Small intestine (tissue), 7 donors: ENCODE results near the gene CDPF1. TPM values are rescaled to one million over a fixed set of nuclear protein-coding genes. Genes with fewer than 3 reads are reported as not detected.
A peak's percentile ranks its signal among the peaks of the same experiment; 100 is the strongest.

Source experiments
- DNase-seq, 2 donors: peaks; one replicate each; pipeline versions ENCODE4 v3.0.0 to v3.0.0-alpha.2; 2013
- FAIRE-seq: peaks from 2 replicates; lab custom pipeline; 2012; peaks lifted over from hg19 to GRCh38; lab: Jason Lieb, UNC
- H3K27ac ChIP-seq, 3 donors: one replicate each; pipeline ENCODE4 v1.5.1; 2013; ENCODE audit warnings: low read length in 2 of 3, mild to moderate bottlenecking in 2 of 3, control low read depth in 1 of 3, inconsistent platforms in 1 of 3, low read depth in 1 of 3, moderate library complexity in 1 of 3
- H3K27me3 ChIP-seq, 3 donors: one replicate each; pipeline ENCODE4 v1.6.1; 2013; ENCODE audit warnings: low read length in 3 of 3, inconsistent platforms in 1 of 3; ENCODE audit not compliant: control insufficient read depth in 3 of 3, insufficient read depth in 3 of 3
- H3K36me3 ChIP-seq, 3 donors: one replicate each; pipeline ENCODE4 v1.6.1; 2013; ENCODE audit warnings: low read length in 3 of 3, inconsistent platforms in 1 of 3, low read depth in 1 of 3, mild to moderate bottlenecking in 1 of 3, moderate library complexity in 1 of 3; ENCODE audit not compliant: control insufficient read depth in 3 of 3, insufficient read depth in 2 of 3
- H3K4me1 ChIP-seq, 3 donors: one replicate each; pipeline ENCODE4 v1.6.1; 2013; ENCODE audit warnings: low read length in 2 of 3, inconsistent platforms in 1 of 3, low read depth in 1 of 3, mild to moderate bottlenecking in 1 of 3, moderate library complexity in 1 of 3; ENCODE audit not compliant: control insufficient read depth in 3 of 3, insufficient read depth in 2 of 3
- H3K4me3 ChIP-seq, 3 donors: one replicate each; pipeline ENCODE4 v1.5.1; 2013; ENCODE audit warnings: low read length in 3 of 3, control low read depth in 1 of 3, inconsistent platforms in 1 of 3, low read depth in 1 of 3, mild to moderate bottlenecking in 1 of 3, moderate library complexity in 1 of 3
- H3K9me3 ChIP-seq, 2 donors: one replicate each; pipeline ENCODE4 v1.6.1; 2013; ENCODE audit warnings: low read depth in 1 of 2, low read length in 1 of 2; ENCODE audit not compliant: control insufficient read depth in 2 of 2, insufficient read depth in 1 of 2
- WGBS, 3 donors: extraction: QIAGEN DNeasy Blood & Tissue Kit; methylation state at CpG; one replicate each; pipeline ENCODE4 v1.1.7; 2013; 5-methylcytosine and 5-hydroxymethylcytosine counted together
- polyA plus RNA-seq, 4 donors: library from polyadenylated mRNA; stranded (reverse) in 3 of 4; unstranded in 1 of 4; fragments of 200-250 nt in 3 of 4; fragments of 120-200 nt in 1 of 4; gene quantifications; one replicate each; pipeline versions ENCODE4 v1.2.1 to v1.2.3, GENCODE V29; 2013
- donor health status: healthy with polysubstance abuse.
- donor health status: control.
- donor health status: control.
- donor health status: Bipolar disorder and iron deficiency.
- donor health status: healthy.

The CDPF1 gene
- polyA plus RNA-seq, 4 donors: 7.4 to 13.2 (median 11.5) TPM

DNA sequence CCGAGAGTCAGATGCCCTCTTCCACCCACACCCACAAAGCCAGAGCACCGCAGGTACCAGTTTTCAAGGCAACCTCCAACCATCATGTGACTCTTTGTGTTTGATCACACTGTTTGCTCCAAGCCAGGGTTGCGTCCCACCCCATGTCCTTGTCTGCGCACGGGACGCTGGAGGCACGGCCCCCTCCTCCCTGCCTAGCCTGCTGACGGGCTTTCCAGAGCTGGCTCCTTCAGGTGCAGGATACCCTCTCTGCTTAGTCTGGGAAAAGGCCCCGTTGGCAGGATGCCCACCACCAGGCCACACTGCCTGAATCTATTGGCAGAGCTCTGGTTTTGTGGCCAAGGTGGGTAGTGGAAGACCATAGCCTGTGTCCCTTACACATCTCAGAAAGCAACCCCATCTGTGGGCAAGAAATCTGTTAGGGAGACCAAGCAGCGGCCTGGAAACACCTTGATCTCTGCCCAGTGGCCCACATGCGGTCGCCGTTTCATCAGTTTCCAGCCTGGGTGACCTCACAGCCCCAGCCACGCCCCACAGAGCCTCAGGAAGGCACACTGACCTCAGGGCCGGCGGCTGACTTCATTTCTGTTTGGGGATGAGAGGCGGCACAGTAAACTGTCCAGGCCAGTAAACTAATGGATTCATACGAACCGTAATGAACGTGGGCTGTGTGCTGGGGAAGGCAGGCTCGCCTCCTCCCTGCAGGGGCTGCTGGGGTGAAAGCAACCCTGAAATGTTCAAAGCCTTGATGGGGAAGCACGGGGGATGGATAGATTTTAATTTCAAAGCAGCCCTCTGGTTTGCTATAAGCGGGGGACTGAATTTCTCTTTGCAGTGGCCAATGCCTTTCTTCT is 25.8 kb downstream of the CDPF1 start:
- DNase-seq: no peak
- H3K4me3 ChIP-seq: no peak overlapping the region
- no peak overlapping the region for H3K27ac ChIP-seq
- H3K9me3 ChIP-seq: no peaks in the 10 kb centered on the region
- no peak for FAIRE-seq
- no peaks in the 10 kb centered on the region for H3K4me1 ChIP-seq
- WGBS, 3 donors: 84 to 92% (median 91%) methylated on average over 23 of the region's 23 CpGs
- H3K36me3 ChIP-seq: peaks cover 0 to 73% (median 16%) of the 10 kb centered on the region in 3 donors
- H3K27me3 ChIP-seq: no peaks in the 10 kb centered on the region

DNA sequence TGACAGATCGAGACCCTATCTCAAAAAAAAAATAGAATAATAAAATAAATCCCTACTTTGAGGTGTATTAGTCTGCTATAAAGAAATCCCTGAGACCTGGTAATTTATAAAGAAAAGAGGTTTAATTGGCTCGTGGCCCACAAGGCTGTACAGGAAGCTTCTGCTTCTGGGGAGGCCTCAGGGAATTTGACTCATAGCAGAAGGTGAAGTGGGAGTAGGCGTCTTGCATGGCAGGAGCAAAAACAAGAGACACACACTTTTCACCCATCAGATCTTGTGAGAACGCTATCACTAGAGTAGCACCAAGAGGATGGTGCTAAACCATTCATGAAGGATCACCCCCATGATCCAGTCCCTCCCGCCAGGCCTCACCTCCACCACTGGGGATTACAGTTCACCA is 29.2 kb downstream of the CDPF1 start:
- no peak overlapping the region for H3K27ac ChIP-seq
- no peaks in the 10 kb centered on the region for H3K9me3 ChIP-seq
- H3K27me3 ChIP-seq: no peaks in the 10 kb centered on the region
- H3K4me3 ChIP-seq: no peak overlapping the region
- no peaks in the 10 kb centered on the region for H3K4me1 ChIP-seq
- WGBS, 3 donors: 87 to 95% (median 94%) methylated on average over 5 of the region's 5 CpGs
- peaks cover 4 to 81% (median 23%) of the 10 kb centered on the region in 3 donors for H3K36me3 ChIP-seq
- DNase-seq (no peak), FAIRE-seq (no peak)

DNA sequence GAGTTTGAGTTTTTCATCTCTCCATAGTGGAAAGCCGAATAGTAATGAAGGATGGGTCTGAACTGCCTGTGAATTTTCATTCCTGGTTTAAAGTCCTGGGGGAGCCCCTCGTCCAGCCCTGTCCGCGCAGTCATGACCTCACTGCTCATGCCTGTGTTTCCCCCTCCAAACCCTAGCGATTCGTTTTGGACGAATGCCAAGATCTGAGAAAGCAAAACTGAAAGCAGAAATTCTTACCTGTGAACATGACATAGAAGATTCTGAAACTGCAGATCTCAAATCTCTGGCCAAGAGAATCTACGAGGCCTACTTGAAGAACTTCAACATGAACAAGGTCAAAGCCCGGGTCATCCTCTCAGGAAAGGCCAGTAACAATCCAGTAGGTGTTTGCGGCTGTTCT is 30.5 kb downstream of the CDPF1 start:
- Histone ChIP-seq H3K4me1 (no peaks in the 10 kb centered on the region), H3K36me3 (peaks cover 4 to 81% (median 29%) of the 10 kb centered on the region in 3 donors), H3K4me3 (no peak overlapping the region), H3K9me3 (no peaks in the 10 kb centered on the region), H3K27ac (peak overlapping the region; percentile 3 to 26 (median 16)), H3K27me3 (no peaks in the 10 kb centered on the region)
- DNase-seq (peak; percentile 58 to 81), FAIRE-seq (no peak)
- 23 to 47% (median 36%) methylated on average over 10 of the region's 10 CpGs for WGBS, 3 donors

DNA sequence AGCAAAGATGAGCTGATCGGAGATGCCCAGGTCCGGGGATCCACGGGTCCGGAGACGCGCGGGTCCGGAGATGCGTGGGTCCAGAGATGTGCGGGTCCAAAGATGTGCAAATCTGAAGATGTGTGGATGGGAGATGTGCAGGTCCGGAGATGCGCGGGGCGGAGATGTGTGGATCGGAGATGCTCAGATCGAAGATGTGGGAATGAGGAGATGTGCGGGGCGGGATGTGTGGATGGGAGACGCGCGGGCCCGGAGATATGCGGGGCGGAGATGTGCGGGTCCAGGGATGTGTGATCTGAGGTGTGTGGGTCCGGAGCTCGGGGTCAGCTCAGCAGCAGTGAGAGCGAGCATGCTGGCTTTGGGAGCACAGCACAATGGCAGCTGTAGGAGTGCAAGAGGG is 35.5 kb downstream of the CDPF1 start:
- peaks cover 0 to 23% of the 10 kb centered on the region in 2 donors for H3K9me3 ChIP-seq
- no peaks in the 10 kb centered on the region for H3K4me1 ChIP-seq
- no peak overlapping the region for H3K4me3 ChIP-seq
- DNase-seq (no peak), FAIRE-seq (no peak)
- WGBS, 3 donors: 96 to 99% (median 99%) methylated on average over 28 of the region's 28 CpGs
- H3K36me3 ChIP-seq: peaks cover 16 to 89% (median 31%) of the 10 kb centered on the region in 3 donors
- no peaks in the 10 kb centered on the region for H3K27me3 ChIP-seq
- H3K27ac ChIP-seq: no peak overlapping the region

DNA sequence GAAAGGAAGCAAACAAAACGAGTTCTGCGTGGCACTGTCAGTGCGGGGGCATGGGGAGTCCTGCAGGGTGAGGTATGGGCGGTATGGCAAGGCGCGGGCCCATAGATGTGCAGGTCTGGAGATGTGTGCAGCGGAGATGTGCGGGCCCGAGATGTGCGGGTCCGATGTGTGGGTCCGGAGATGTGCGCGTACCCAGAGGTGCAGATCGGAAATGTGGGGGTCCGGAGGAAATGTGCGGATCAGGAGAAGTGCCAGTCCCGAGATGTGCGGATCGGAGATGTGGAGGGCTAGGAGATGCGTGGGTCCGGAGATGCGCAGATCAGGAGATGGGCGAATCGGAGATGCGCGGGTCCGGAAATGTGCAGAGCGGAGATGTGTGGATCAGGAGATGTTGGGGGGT is 35.9 kb downstream of the CDPF1 start:
- 97% methylated on average over 29 of the region's 29 CpGs for WGBS, 3 donors
- FAIRE-seq (no peak), DNase-seq (no peak)
- Histone ChIP-seq H3K4me3 (no peak overlapping the region), H3K9me3 (peaks cover 0 to 25% of the 10 kb centered on the region in 2 donors), H3K27me3 (no peaks in the 10 kb centered on the region), H3K27ac (no peak overlapping the region), H3K36me3 (peaks cover 17 to 87% (median 34%) of the 10 kb centered on the region in 3 donors), H3K4me1 (no peaks in the 10 kb centered on the region)

DNA sequence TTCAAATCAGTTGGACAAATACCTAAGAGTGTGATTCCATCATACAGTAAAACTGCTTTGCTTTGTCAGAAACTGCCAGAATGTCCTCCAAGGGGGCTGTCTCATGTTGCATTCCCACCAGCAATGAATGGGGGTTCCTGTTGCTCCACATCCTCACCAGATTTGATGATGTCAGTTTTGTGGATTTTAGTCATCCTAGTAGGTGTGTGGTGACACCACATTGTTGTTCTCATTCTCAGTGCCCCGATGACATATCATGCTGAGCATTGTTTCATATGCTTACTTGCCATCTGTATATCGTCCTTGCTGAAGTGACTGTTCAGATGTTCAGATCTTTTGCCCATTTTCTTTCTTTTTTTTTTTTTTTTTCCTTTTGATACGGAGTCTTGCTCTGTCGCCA is 37.0 kb downstream of the CDPF1 start:
- Histone ChIP-seq H3K27ac (no peak overlapping the region), H3K27me3 (no peaks in the 10 kb centered on the region), H3K4me3 (no peak overlapping the region), H3K4me1 (no peaks in the 10 kb centered on the region), H3K36me3 (peaks cover 13 to 81% (median 36%) of the 10 kb centered on the region in 3 donors), H3K9me3 (peaks cover 0 to 31% of the 10 kb centered on the region in 2 donors)
- FAIRE-seq: no peak
- DNase-seq: no peak
- 83 to 92% (median 88%) methylated on average over 2 to 4 of the region's 4 CpGs for WGBS, 3 donors

DNA sequence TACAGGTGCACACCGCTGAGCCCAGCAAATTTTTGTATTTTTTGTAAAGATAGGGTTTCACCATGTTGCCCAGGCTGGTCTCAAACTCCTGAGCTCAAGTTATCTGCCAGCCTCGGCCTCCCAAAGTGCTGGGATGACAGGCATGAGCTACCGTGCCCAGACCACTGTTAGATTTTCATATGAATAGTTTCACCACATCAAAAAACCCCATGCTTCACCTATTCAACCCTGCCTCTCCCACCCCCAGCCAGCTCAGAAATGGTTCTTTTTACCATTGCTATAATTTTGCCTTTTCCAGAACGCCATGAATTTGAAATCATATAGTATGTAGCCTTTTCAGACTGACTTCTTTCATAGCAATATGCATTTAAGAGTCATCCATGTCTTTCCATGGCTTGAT is 37.9 kb downstream of the CDPF1 start:
- Histone ChIP-seq H3K9me3 (peaks cover 0 to 35% of the 10 kb centered on the region in 2 donors), H3K4me1 (no peaks in the 10 kb centered on the region), H3K4me3 (no peak overlapping the region), H3K27me3 (no peaks in the 10 kb centered on the region), H3K36me3 (peaks cover 13 to 82% (median 39%) of the 10 kb centered on the region in 3 donors), H3K27ac (no peak overlapping the region)
- FAIRE-seq (no peak), DNase-seq (no peak)
- WGBS, 3 donors: 82 to 96% (median 83%) methylated on average over 4 of the region's 4 CpGs

DNA sequence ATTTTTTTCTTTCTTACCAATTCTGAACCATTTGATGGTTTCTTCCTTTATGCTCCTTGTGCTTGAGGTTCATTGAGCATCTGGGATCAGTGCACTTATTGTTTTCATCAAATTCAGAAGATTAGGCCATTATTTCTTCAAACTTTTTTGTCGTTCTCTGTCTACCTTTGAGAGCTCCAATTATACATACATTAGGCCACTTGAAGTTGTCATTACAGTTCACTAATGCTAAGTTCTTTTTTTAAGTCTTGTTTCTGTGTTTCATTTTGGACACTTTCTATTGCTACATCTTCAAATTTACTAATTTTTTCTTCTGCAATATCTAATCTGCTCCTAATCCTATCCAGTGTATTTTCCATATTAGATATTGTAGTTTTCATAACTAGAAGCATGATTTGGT is 40.8 kb downstream of the CDPF1 start:
- 95 to 100% (median 97%) methylated on average over 1 of the region's 1 CpG for WGBS, 3 donors
- Histone ChIP-seq H3K4me1 (peaks cover 0 to 8% (median 0%) of the 10 kb centered on the region in 3 donors), H3K36me3 (peaks cover 13 to 66% (median 32%) of the 10 kb centered on the region in 3 donors), H3K4me3 (no peak overlapping the region), H3K27me3 (no peaks in the 10 kb centered on the region), H3K27ac (no peak overlapping the region), H3K9me3 (peaks cover 0 to 35% of the 10 kb centered on the region in 2 donors)
- DNase-seq (no peak), FAIRE-seq (no peak)
